Endometrial microvascular endothelial cells (primary cell): ENCODE results near the gene MLF1. TPM values are rescaled to one million over a fixed set of nuclear protein-coding genes. Genes with fewer than 3 reads are reported as not detected.
"Not testable (repeated sequence)": the region's sequence is repeated elsewhere in the genome, so short reads cannot be mapped to it uniquely, and the experiment has no call there.

Source experiments
- in situ Hi-C: cut with HindIII; loops from 2 replicates; pipeline ENCODE4 v1.10.0; 2017; ENCODE audit warnings: low sequenced_read_pairs, low pct_unique_long_range_greater_than_20kb; ENCODE audit errors: inconsistent ontology term
- total RNA-seq: library from RNA; depleted of rRNA; stranded (reverse); fragments of >200 nt; gene quantifications from one replicate; pipeline ENCODE4 v1.2.3, GENCODE V29; 2015; ENCODE audit errors: inconsistent ontology term

MLF1 gene
- 1.6 TPM for total RNA-seq

GRCh38 chr3:158570999-158571702, at the start of gene MLF1:
Gene MLF1 (plus strand): TSS chr3:158571194. CDS start chr3:158571301, 107 bp downstream.
- in situ Hi-C loops = no loop called here

- in situ Hi-C loops = no loop called here
Observed at GRCh38 chr3:158522221-158523136, 48.5 kb upstream of the MLF1 start.

- in situ Hi-C loops = no loop called here
Observed at GRCh38 chr3:158528076-158528674, 42.8 kb upstream of the MLF1 start.

GRCh38 chr3:158531334-158531733, 39.7 kb upstream of the MLF1 start:
- in situ Hi-C loops = no loop called here

GRCh38 chr3:158532099-158532734, 38.8 kb upstream of the MLF1 start:
- in situ Hi-C loops = no loop called here

GRCh38 chr3:158535918-158536317, 35.1 kb upstream of the MLF1 start:
- in situ Hi-C loops = no loop called here

- in situ Hi-C loops = no loop called here
Observed at GRCh38 chr3:158539414-158540014, 31.5 kb upstream of the MLF1 start.

- in situ Hi-C loops = no loop called here
Observed at GRCh38 chr3:158540066-158540465, 30.9 kb upstream of the MLF1 start.

- in situ Hi-C loops = no loop called here
Observed at GRCh38 chr3:158548691-158549090, 22.3 kb upstream of the MLF1 start.

- in situ Hi-C loops = not testable (repeated sequence)
Observed at GRCh38 chr3:158549938-158550337, 21.1 kb upstream of the MLF1 start.

GRCh38 chr3:158552124-158552523, 18.9 kb upstream of the MLF1 start:
- in situ Hi-C loops = no loop called here

- in situ Hi-C loops = no loop called here
Observed at GRCh38 chr3:158559504-158559903, 11.5 kb upstream of the MLF1 start.

- in situ Hi-C loops = no loop called here
Observed at GRCh38 chr3:158560979-158561378, 10.0 kb upstream of the MLF1 start.

GRCh38 chr3:158562674-158563073, 8.3 kb upstream of the MLF1 start:
- in situ Hi-C loops = no loop called here

- in situ Hi-C loops = no loop called here
Observed at GRCh38 chr3:158563076-158563475, 7.9 kb upstream of the MLF1 start.

- in situ Hi-C loops = no loop called here
Observed at GRCh38 chr3:158565076-158565475, 5.9 kb upstream of the MLF1 start.

GRCh38 chr3:158568784-158569183, 2.2 kb upstream of the MLF1 start:
- in situ Hi-C loops = no loop called here

GRCh38 chr3:158569794-158570193, 1.2 kb upstream of the MLF1 start:
- in situ Hi-C loops = no loop called here
